Right lobe of liver (tissue), 6 donors: Measurements from ENCODE around the gene SLC36A1. TPM values are rescaled to one million over a fixed set of nuclear protein-coding genes. Genes with fewer than 3 reads are reported as not detected.
"Not testable (repeated sequence)": the region's sequence is repeated elsewhere in the genome, so short reads cannot be mapped to it uniquely, and the experiment has no call there.

Experiments used
- ATAC-seq, 4 donors: fragments of 200-7000 bp; cut with Tn5 transposase; one replicate each; pipeline ENCODE4 v1.9.1; 2020; ENCODE audit warnings: mild to moderate bottlenecking in 4 of 4, moderate library complexity in 4 of 4
- DNase-seq, 3 donors: peaks; one replicate each; pipeline ENCODE4 v3.0.0-alpha.2; 2020
- H3K27ac ChIP-seq, 3 donors: fragments of 200-600 bp; one replicate each; pipeline ENCODE4 v1.8.0; 2022
- H3K27me3 ChIP-seq, 2 donors: fragments of 200-600 bp; one replicate each; pipeline ENCODE4 v1.8.0; 2022
- H3K36me3 ChIP-seq, 4 donors: fragments of 200-600 bp; sonication (generic) in 1 of 4; one replicate each; pipeline versions ENCODE4 v1.5.1 to v1.8.0; 2017 to 2022; ENCODE audit warnings: control low read depth in 1 of 4
- H3K4me1 ChIP-seq, 4 donors: fragments of 200-600 bp; sonication (generic) in 1 of 4; one replicate each; pipeline versions ENCODE4 v1.5.1 to v1.8.0; 2017 to 2022; ENCODE audit warnings: control low read depth in 1 of 4
- H3K4me3 ChIP-seq, 3 donors: fragments of 200-600 bp; one replicate each; pipeline ENCODE4 v1.8.0; 2022
- H3K9me3 ChIP-seq, 4 donors: fragments of 200-600 bp; sonication (generic) in 1 of 4; one replicate each; pipeline versions ENCODE4 v1.5.1 to v1.8.0; 2017 to 2022; ENCODE audit warnings: control low read depth in 1 of 4
- CTCF ChIP-seq, 4 donors: fragments of 200-600 bp in 3 of 4; fragments of 450-650 bp in 1 of 4; IDR thresholded peaks; one replicate each; pipeline versions ENCODE4 v1.5.1 to v1.8.0; 2016 to 2022; ENCODE audit warnings: antibody characterized with exemption in 4 of 4, mild to moderate bottlenecking in 2 of 4
- POLR2A ChIP-seq: fragments of 450-650 bp; IDR thresholded peaks from one replicate; pipeline ENCODE4 v1.6.1; 2017; ENCODE audit warnings: antibody characterized with exemption, mild to moderate bottlenecking
- WGBS: methylation state at CpG from one replicate; pipeline ENCODE4 v1.1.6; 2018; ENCODE audit warnings: low coverage, low lambda C conversion rate; ENCODE audit not compliant: insufficient coverage; ENCODE audit errors: missing lambda C conversion rate; 5-methylcytosine and 5-hydroxymethylcytosine counted together
- intact Hi-C, 2 donors: fragments of 100-400 bp; cut with DNase I; formaldehyde crosslinking; loops; one replicate each; pipeline versions ENCODE4 v1.11.2 to v1.14.1; 2022
- total RNA-seq, 6 experiments: library from RNA; depleted of rRNA in 2 of 6; stranded (reverse); fragments of >200 nt in 2 of 6; fragmentation: NEBNext Ultra II Directional in 3 of 6; extraction: Animal tissue kit (Norgen Biotek cat#: 25700) in 3 of 6; gene quantifications; one replicate each; pipeline versions ENCODE4 v1.1.0 to v1.2.4, GENCODE V29; 2016 to 2023
- donor health status: DM: no; HTN: yes; CAD: no.
- donor health status: DM: no; HTN: no; CAD: no.
- donor health status: DM: no; HTN: no; CAD: no.
- donor health status: DM: no; HTN: yes; CAD: no.
- donor health status: DM: no; HTN: yes; CAD: no.

The SLC36A1 gene
- total RNA-seq, 6 experiments from 2014 or later, result 2.0 to 8.2 (median 5.2) TPM

GRCh38 chr5:151413800-151414199 lies 33.6 kb upstream of the SLC36A1 start:
- DNase-seq, result no peak
- intact Hi-C loops, result no loop called here
- no peaks in the 10 kb centered on the region for H3K9me3 ChIP-seq
- no peak for ATAC-seq
- H3K36me3 ChIP-seq, result no peaks in the 10 kb centered on the region
- no peak overlapping the region for H3K4me3 ChIP-seq
- no peaks in the 10 kb centered on the region for H3K4me1 ChIP-seq
- H3K27me3 ChIP-seq, result no peaks in the 10 kb centered on the region
- WGBS, result 44% methylated on average over 3 of the region's 3 CpGs
- no peak for TF ChIP-seq POLR2A
- no peak overlapping the region for H3K27ac ChIP-seq

- no peak for DNase-seq
- TF ChIP-seq POLR2A (no peak), CTCF (IDR thresholded peaks at IDR 0.05) (no peak)
- no peak overlapping the region for H3K4me3 ChIP-seq
- H3K36me3 ChIP-seq, result no peaks in the 10 kb centered on the region
- intact Hi-C loops, result no loop called here
- no peak for ATAC-seq
- H3K9me3 ChIP-seq, result no peaks in the 10 kb centered on the region
- H3K27ac ChIP-seq, result no peak overlapping the region
- H3K27me3 ChIP-seq, result no peaks in the 10 kb centered on the region
- H3K4me1 ChIP-seq, result no peaks in the 10 kb centered on the region
- 28% methylated on average over 2 of the region's 3 CpGs for WGBS
Measured at GRCh38 chr5:151414536-151414935, 32.9 kb upstream of the SLC36A1 start.

GRCh38 chr5:151417712-151418111 lies 29.7 kb upstream of the SLC36A1 start:
- TF ChIP-seq CTCF (IDR thresholded peaks at IDR 0.05) (no peak), POLR2A (no peak)
- ATAC-seq (no peak), DNase-seq (no peak)
- H3K4me1 ChIP-seq, result no peaks in the 10 kb centered on the region
- H3K27ac ChIP-seq, result no peak overlapping the region
- H3K27me3 ChIP-seq, result no peaks in the 10 kb centered on the region
- H3K4me3 ChIP-seq, result no peak overlapping the region
- no peaks in the 10 kb centered on the region for H3K9me3 ChIP-seq
- no peaks in the 10 kb centered on the region for H3K36me3 ChIP-seq
- intact Hi-C loops, result no loop called here

GRCh38 chr5:151420127-151420526 lies 27.3 kb upstream of the SLC36A1 start:
- Histone ChIP-seq H3K4me1 (no peaks in the 10 kb centered on the region), H3K27ac (no peak overlapping the region), H3K36me3 (no peaks in the 10 kb centered on the region), H3K9me3 (no peaks in the 10 kb centered on the region), H3K27me3 (no peaks in the 10 kb centered on the region), H3K4me3 (no peak overlapping the region)
- intact Hi-C loops, result no loop called here
- no peak for TF ChIP-seq CTCF (IDR thresholded peaks at IDR 0.05)
- TF ChIP-seq POLR2A, result no peak
- ATAC-seq, result no peak
- WGBS, result 59% methylated on average over 4 of the region's 6 CpGs
- no peak for DNase-seq

- intact Hi-C loops, result no loop called here
- DNase-seq (no peak), ATAC-seq (no peak)
- Histone ChIP-seq H3K27me3 (no peaks in the 10 kb centered on the region), H3K4me3 (no peak overlapping the region), H3K36me3 (no peaks in the 10 kb centered on the region), H3K27ac (no peak overlapping the region), H3K4me1 (no peaks in the 10 kb centered on the region), H3K9me3 (no peaks in the 10 kb centered on the region)
- WGBS, result 30% methylated on average over 4 of the region's 8 CpGs
- TF ChIP-seq CTCF (IDR thresholded peaks at IDR 0.05) (no peak), POLR2A (no peak)
Measured at GRCh38 chr5:151424892-151425523, 22.4 kb upstream of the SLC36A1 start.

GRCh38 chr5:151426347-151426746 lies 21.1 kb upstream of the SLC36A1 start:
- H3K9me3 ChIP-seq, H3K4me3 ChIP-seq, H3K27me3 ChIP-seq, H3K4me1 ChIP-seq, intact Hi-C loops, H3K36me3 ChIP-seq, DNase-seq, H3K27ac ChIP-seq, ATAC-seq: not testable (repeated sequence)
- WGBS, result 32% methylated on average over 4 of the region's 6 CpGs
